H1 (cell line): Measurements from ENCODE around the gene UPK2. TPM values are rescaled to one million over a fixed set of nuclear protein-coding genes. Genes with fewer than 3 reads are reported as not detected.

Source experiments
- KDM4A ChIP-seq: IDR thresholded peaks from one replicate; pipeline ENCODE4 v1.7.1; 2012; ENCODE audit warnings: low read depth, mild to moderate bottlenecking, moderate library complexity, low read length, inconsistent platforms; ENCODE audit not compliant: severe bottlenecking
- PHF8 ChIP-seq: fragments of 200-600 bp; sonication (generic); conservative IDR thresholded peaks from 2 replicates; pipeline ENCODE4 v1.7.1; 2012; ENCODE audit warnings: low read depth, mild to moderate bottlenecking, inconsistent platforms, low read length, moderate library complexity
- polyA plus RNA-seq, 7 experiments: library from polyadenylated mRNA; depleted of rRNA in 3 of 7; stranded (reverse) in 5 of 7; unstranded in 2 of 7; fragments of >200 nt in 5 of 7; fragments of 200-250 nt in 2 of 7; gene quantifications; 1 replicate in 5 of 7; 2 replicates in 1 of 7; 4 replicates in 1 of 7; pipeline versions ENCODE4 v1.2.1 to v1.2.3, GENCODE V29; 2011 to 2013; ENCODE audit warnings: missing spikeins in 2 of 7, mixed read lengths in 2 of 7
- total RNA-seq: library from RNA; stranded (reverse); fragmentation: NEBNext Ultra II Directional; extraction: Animal tissue kit (Norgen Biotek cat#: 25700); gene quantifications from 2 replicates; pipeline ENCODE4 v1.2.1, GENCODE V29; 2021
- TF ChIP-seq, protein P1 (sequence below): IDR thresholded peaks from 2 replicates; pipeline ENCODE4 v1.6.1; 2011; ENCODE audit warnings: low read depth, mild to moderate bottlenecking, low read length; ENCODE audit not compliant: insufficient read depth

UPK2 gene
- total and polyA plus RNA-seq, 2 of the 8 experiments (the other 6 are each of a cell fraction or from before 2014, with no cell fraction given): 0.76 TPM; not detected in 1

- no peak for TF ChIP-seq PHF8
- TF ChIP-seq, protein P1, sequence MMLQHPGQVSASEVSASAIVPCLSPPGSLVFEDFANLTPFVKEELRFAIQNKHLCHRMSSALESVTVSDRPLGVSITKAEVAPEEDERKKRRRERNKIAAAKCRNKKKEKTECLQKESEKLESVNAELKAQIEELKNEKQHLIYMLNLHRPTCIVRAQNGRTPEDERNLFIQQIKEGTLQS: no peak
- no peak for TF ChIP-seq KDM4A
Observed at GRCh38 chr11:118914987-118915386, 41.1 kb upstream of the UPK2 start (continued).
